GM21360 (cell line): ENCODE measurements around the gene CIRBP.
"Not testable (repeated sequence)": the region's sequence is repeated elsewhere in the genome, so short reads cannot be mapped to it uniquely, and the experiment has no call there.

Experiments used
- ATAC-seq: cut with Tn5 transposase; IDR thresholded peaks from one replicate; pipeline ENCODE4 v1.9.1; 2021; ENCODE audit warnings: mild to moderate bottlenecking, moderate library complexity; ENCODE audit not compliant: unreplicated experiment

Gene CIRBP

GRCh38 chr19:1307755-1308303, 38.7 kb downstream of the CIRBP start:
- ATAC-seq: no peak

- no peak for ATAC-seq
These were observed 39.6 kb downstream of the CIRBP start for GRCh38 chr19:1308718-1309117.

- no peak for ATAC-seq
These were observed 41.1 kb downstream of the CIRBP start for GRCh38 chr19:1309977-1310852.

GRCh38 chr19:1310853-1311180, 41.7 kb downstream of the CIRBP start:
- ATAC-seq: no peak

- ATAC-seq: no peak
These were observed 42.5 kb downstream of the CIRBP start for GRCh38 chr19:1311543-1312091.

GRCh38 chr19:1312767-1313694, 43.9 kb downstream of the CIRBP start:
- no peak for ATAC-seq

GRCh38 chr19:1313695-1314613, 44.8 kb downstream of the CIRBP start:
- no peak for ATAC-seq

GRCh38 chr19:1315470-1316166, 46.5 kb downstream of the CIRBP start:
- ATAC-seq: no peak

- ATAC-seq: no peak
These were observed 47.3 kb downstream of the CIRBP start for GRCh38 chr19:1316466-1316865.

GRCh38 chr19:1317274-1318003, 48.3 kb downstream of the CIRBP start:
- ATAC-seq: no peak

- no peak for ATAC-seq
These were observed 49.7 kb downstream of the CIRBP start for GRCh38 chr19:1318678-1319471.

GRCh38 chr19:1320282-1320650, 51.1 kb downstream of the CIRBP start:
- ATAC-seq: not testable (repeated sequence)

- ATAC-seq: no peak
These were observed 52.4 kb downstream of the CIRBP start for GRCh38 chr19:1321539-1321938.

GRCh38 chr19:1322198-1322981, 53.3 kb downstream of the CIRBP start:
- no peak for ATAC-seq

- ATAC-seq: no peak
These were observed 55.2 kb downstream of the CIRBP start for GRCh38 chr19:1324249-1324805.
